GM12891 (cell line): ENCODE data around the gene KRT80.

Experiments used
- DNase-seq: peaks from one replicate; pipeline ENCODE4 v3.0.0; 2011; ENCODE audit warnings: low spot score; ENCODE audit not compliant: insufficient read length
- FAIRE-seq: peaks from 2 replicates; lab custom pipeline; 2011; peaks lifted over from hg19 to GRCh38; lab: Jason Lieb, UNC
- PAX5 ChIP-seq: IDR thresholded peaks from 2 replicates; pipeline ENCODE4 v1.6.1; 2011; ENCODE audit warnings: low read length, moderate library complexity, mild to moderate bottlenecking; ENCODE audit not compliant: insufficient read depth, severe bottlenecking
- POLR2A ChIP-seq: IDR thresholded peaks from 2 replicates; pipeline ENCODE4 v1.6.1; 2011; ENCODE audit warnings: low read depth, low read length, control low read depth
- POLR2AphosphoS5 ChIP-seq: IDR thresholded peaks from 2 replicates; pipeline ENCODE4 v1.6.1; 2011; ENCODE audit warnings: low read depth, low read length, control low read depth
- POU2F2 ChIP-seq: IDR thresholded peaks from 2 replicates; pipeline ENCODE4 v1.6.1; 2011; ENCODE audit warnings: low read depth, mild to moderate bottlenecking, control low read depth, low read length, moderate library complexity
- SPI1 ChIP-seq: IDR thresholded peaks from 2 replicates; pipeline ENCODE4 v1.6.1; 2011; ENCODE audit warnings: low read depth, low read length, control low read depth
- TAF1 ChIP-seq: IDR thresholded peaks from 2 replicates; pipeline ENCODE4 v1.6.1; 2011; ENCODE audit warnings: low read depth, low read length, control low read depth

KRT80 gene

GRCh38 chr12:52206304-52207040 is 14.7 kb upstream of the KRT80 start:
- TF ChIP-seq TAF1 (no peak), POLR2A (no peak), PAX5 (no peak), SPI1 (no peak), POLR2AphosphoS5 (no peak), POU2F2 (no peak)
- DNase-seq (no peak), FAIRE-seq (no peak)

- DNase-seq = no peak
- no peak for FAIRE-seq
- TF ChIP-seq TAF1 (no peak), POU2F2 (no peak)
These were observed 13.9 kb upstream of the KRT80 start for GRCh38 chr12:52205612-52206303.

- DNase-seq = no peak
- FAIRE-seq = no peak
- TF ChIP-seq SPI1 = no peak
- TF ChIP-seq POU2F2 = no peak
- no peak for TF ChIP-seq POLR2A
- no peak for TF ChIP-seq PAX5
- no peak for TF ChIP-seq TAF1
- no peak for TF ChIP-seq POLR2AphosphoS5
These were observed 13.2 kb upstream of the KRT80 start for GRCh38 chr12:52204931-52205505.

GRCh38 chr12:52204095-52204930 is 12.5 kb upstream of the KRT80 start:
- TF ChIP-seq PAX5 = no peak
- TF ChIP-seq POLR2AphosphoS5 = no peak
- TF ChIP-seq POLR2A = no peak
- TF ChIP-seq POU2F2 = no peak
- TF ChIP-seq TAF1 = no peak
- TF ChIP-seq SPI1 = no peak
- FAIRE-seq = no peak
- no peak for DNase-seq

GRCh38 chr12:52203079-52203921 is 11.5 kb upstream of the KRT80 start:
- TF ChIP-seq PAX5 = no peak
- TF ChIP-seq POU2F2 = no peak
- TF ChIP-seq POLR2AphosphoS5 = no peak
- no peak for TF ChIP-seq POLR2A
- no peak for TF ChIP-seq SPI1
- TF ChIP-seq TAF1 = no peak
- DNase-seq (no peak), FAIRE-seq (no peak)

- TF ChIP-seq PAX5 (no peak), TAF1 (no peak), POLR2AphosphoS5 (no peak), POLR2A (no peak), SPI1 (no peak), POU2F2 (no peak)
- FAIRE-seq (peak; percentile 74), DNase-seq (no peak)
These were observed 10.7 kb upstream of the KRT80 start for GRCh38 chr12:52202361-52203078.

- FAIRE-seq (no peak), DNase-seq (no peak)
- TF ChIP-seq POLR2A (no peak), POLR2AphosphoS5 (no peak), POU2F2 (no peak), SPI1 (no peak), PAX5 (no peak), TAF1 (no peak)
These were observed 9.6 kb upstream of the KRT80 start for GRCh38 chr12:52201451-52201839.

GRCh38 chr12:52200781-52201450 is 9.1 kb upstream of the KRT80 start:
- DNase-seq = no peak
- FAIRE-seq = no peak
- TF ChIP-seq TAF1 (no peak), SPI1 (no peak), PAX5 (no peak), POU2F2 (no peak), POLR2AphosphoS5 (no peak), POLR2A (no peak)

- FAIRE-seq (no peak), DNase-seq (no peak)
- TF ChIP-seq POLR2AphosphoS5 (no peak), POLR2A (no peak), PAX5 (no peak), POU2F2 (no peak), TAF1 (no peak), SPI1 (no peak)
These were observed 8.4 kb upstream of the KRT80 start for GRCh38 chr12:52200086-52200780.
